ENCODE data around the gene CTSK.

Gene CTSK

GRCh38 chr1:150829751-150830150 is 21.7 kb upstream of the CTSK start:
- Histone ChIP-seq H3K36me3 (ENCODE audit: insufficient read depth, low read depth, low read length) (peaks cover 71% of the 10 kb centered on the region), H3K9me3 (ENCODE audit: insufficient read depth, low read depth, low read length) (no peaks in the 10 kb centered on the region), H3K9ac (ENCODE audit: low read depth, low read length) (no peak overlapping the region), H3K4me1 (ENCODE audit: insufficient read depth, low read length) (no peaks in the 10 kb centered on the region), H3K27ac (ENCODE audit: low read length) (no peak overlapping the region), H3K27me3 (ENCODE audit: insufficient read depth, low read length) (no peaks in the 10 kb centered on the region), H3K4me3 (ENCODE audit: low read length) (no peak overlapping the region)

- Histone ChIP-seq H3K36me3 (ENCODE audit: insufficient read depth, low read depth, low read length) (peaks cover 56% of the 10 kb centered on the region), H3K9ac (ENCODE audit: low read depth, low read length) (no peak overlapping the region), H3K4me1 (ENCODE audit: insufficient read depth, low read length) (no peaks in the 10 kb centered on the region), H3K4me3 (ENCODE audit: low read length) (no peak overlapping the region), H3K27ac (ENCODE audit: low read length) (no peak overlapping the region), H3K9me3 (ENCODE audit: insufficient read depth, low read depth, low read length) (no peaks in the 10 kb centered on the region), H3K27me3 (ENCODE audit: insufficient read depth, low read length) (no peaks in the 10 kb centered on the region)
Measured at GRCh38 chr1:150826299-150826698, 18.2 kb upstream of the CTSK start.

GRCh38 chr1:150820730-150821512 is 12.9 kb upstream of the CTSK start:
- Histone ChIP-seq H3K27ac (ENCODE audit: low read length) (no peak overlapping the region), H3K9ac (ENCODE audit: low read depth, low read length) (no peak overlapping the region), H3K9me3 (ENCODE audit: insufficient read depth, low read depth, low read length) (no peaks in the 10 kb centered on the region), H3K27me3 (ENCODE audit: insufficient read depth, low read length) (no peaks in the 10 kb centered on the region), H3K4me1 (ENCODE audit: insufficient read depth, low read length) (no peaks in the 10 kb centered on the region), H3K36me3 (ENCODE audit: insufficient read depth, low read depth, low read length) (peaks cover 47% of the 10 kb centered on the region), H3K4me3 (ENCODE audit: low read length) (no peak overlapping the region)

GRCh38 chr1:150815871-150816270 is 7.8 kb upstream of the CTSK start:
- Histone ChIP-seq H3K4me3 (ENCODE audit: low read length) (no peak overlapping the region), H3K27me3 (ENCODE audit: insufficient read depth, low read length) (no peaks in the 10 kb centered on the region), H3K4me1 (ENCODE audit: insufficient read depth, low read length) (no peaks in the 10 kb centered on the region), H3K9me3 (ENCODE audit: insufficient read depth, low read depth, low read length) (no peaks in the 10 kb centered on the region), H3K27ac (ENCODE audit: low read length) (no peak overlapping the region), H3K36me3 (ENCODE audit: insufficient read depth, low read depth, low read length) (peaks cover 67% of the 10 kb centered on the region), H3K9ac (ENCODE audit: low read depth, low read length) (no peak overlapping the region)

GRCh38 chr1:150813028-150813707 is 5.1 kb upstream of the CTSK start:
- peaks cover 1% of the 10 kb centered on the region; the same call in 1 of the 2 replicates for H3K4me1 ChIP-seq (ENCODE audit: insufficient read depth, low read length)
- H3K9me3 ChIP-seq (ENCODE audit: insufficient read depth, low read depth, low read length), result no peaks in the 10 kb centered on the region
- H3K27me3 ChIP-seq (ENCODE audit: insufficient read depth, low read length), result no peaks in the 10 kb centered on the region
- H3K4me3 ChIP-seq (ENCODE audit: low read length), result no peak overlapping the region
- peaks cover 65% of the 10 kb centered on the region for H3K36me3 ChIP-seq (ENCODE audit: insufficient read depth, low read depth, low read length)
- H3K27ac ChIP-seq (ENCODE audit: low read length), result no peak overlapping the region
- no peak overlapping the region for H3K9ac ChIP-seq (ENCODE audit: low read depth, low read length)

GRCh38 chr1:150810958-150811659 is 3.0 kb upstream of the CTSK start:
- no peaks in the 10 kb centered on the region; the same call in 1 of the 2 replicates for H3K27me3 ChIP-seq (ENCODE audit: insufficient read depth, low read length)
- H3K9me3 ChIP-seq (ENCODE audit: insufficient read depth, low read depth, low read length), result no peaks in the 10 kb centered on the region
- H3K4me3 ChIP-seq (ENCODE audit: low read length), result no peak overlapping the region
- H3K4me1 ChIP-seq (ENCODE audit: insufficient read depth, low read length), result peaks cover 14% of the 10 kb centered on the region; the same call in 1 of the 2 replicates
- peaks cover 46% of the 10 kb centered on the region for H3K36me3 ChIP-seq (ENCODE audit: insufficient read depth, low read depth, low read length)
- no peak overlapping the region for H3K9ac ChIP-seq (ENCODE audit: low read depth, low read length)
- H3K27ac ChIP-seq (ENCODE audit: low read length), result no peak overlapping the region

GRCh38 chr1:150809651-150810050 is 1.6 kb upstream of the CTSK start:
- no peaks in the 10 kb centered on the region; the same call in 1 of the 2 replicates for H3K27me3 ChIP-seq (ENCODE audit: insufficient read depth, low read length)

GRCh38 chr1:150808846-150809245 is 786 bp upstream of the CTSK start:
- Histone ChIP-seq H3K36me3 (ENCODE audit: insufficient read depth, low read depth, low read length) (peaks cover 32% of the 10 kb centered on the region), H3K27me3 (ENCODE audit: insufficient read depth, low read length) (no peaks in the 10 kb centered on the region; the same call in 1 of the 2 replicates), H3K27ac (ENCODE audit: low read length) (no peak overlapping the region), H3K4me1 (ENCODE audit: insufficient read depth, low read length) (peaks cover 17% of the 10 kb centered on the region; the same call in 1 of the 2 replicates), H3K4me3 (ENCODE audit: low read length) (no peak overlapping the region), H3K9me3 (ENCODE audit: insufficient read depth, low read depth, low read length) (no peaks in the 10 kb centered on the region), H3K9ac (ENCODE audit: low read depth, low read length) (no peak overlapping the region)

More at GRCh38 chr1:150809651-150810050, 1.6 kb upstream of the CTSK start:
- Histone ChIP-seq H3K9me3 (ENCODE audit: insufficient read depth, low read depth, low read length) (no peaks in the 10 kb centered on the region), H3K4me3 (ENCODE audit: low read length) (no peak overlapping the region), H3K27ac (ENCODE audit: low read length) (no peak overlapping the region), H3K9ac (ENCODE audit: low read depth, low read length) (no peak overlapping the region), H3K36me3 (ENCODE audit: insufficient read depth, low read depth, low read length) (peaks cover 40% of the 10 kb centered on the region), H3K4me1 (ENCODE audit: insufficient read depth, low read length) (peaks cover 17% of the 10 kb centered on the region; the same call in 1 of the 2 replicates)

GRCh38 chr1:150807249-150808023 is 624 bp downstream of the CTSK start:
- H3K4me1 ChIP-seq (ENCODE audit: insufficient read depth, low read length), result peaks cover 17% of the 10 kb centered on the region; the same call in 1 of the 2 replicates
- H3K27me3 ChIP-seq (ENCODE audit: insufficient read depth, low read length), result no peaks in the 10 kb centered on the region; the same call in 1 of the 2 replicates
- no peaks in the 10 kb centered on the region for H3K9me3 ChIP-seq (ENCODE audit: insufficient read depth, low read depth, low read length)
- no peak overlapping the region for H3K9ac ChIP-seq (ENCODE audit: low read depth, low read length)
- no peak overlapping the region; the same call in 1 of the 2 replicates for H3K4me3 ChIP-seq (ENCODE audit: low read length)
- no peak overlapping the region for H3K27ac ChIP-seq (ENCODE audit: low read length)
- H3K36me3 ChIP-seq (ENCODE audit: insufficient read depth, low read depth, low read length), result peaks cover 19% of the 10 kb centered on the region

- Histone ChIP-seq H3K27ac (ENCODE audit: low read length) (no peak overlapping the region), H3K27me3 (ENCODE audit: insufficient read depth, low read length) (no peaks in the 10 kb centered on the region; the same call in 1 of the 2 replicates), H3K9me3 (ENCODE audit: insufficient read depth, low read depth, low read length) (no peaks in the 10 kb centered on the region), H3K4me1 (ENCODE audit: insufficient read depth, low read length) (peaks cover 17% of the 10 kb centered on the region; the same call in 1 of the 2 replicates), H3K9ac (ENCODE audit: low read depth, low read length) (no peak overlapping the region), H3K4me3 (ENCODE audit: low read length) (no peak overlapping the region), H3K36me3 (ENCODE audit: insufficient read depth, low read depth, low read length) (peaks cover 4% of the 10 kb centered on the region; the same call in 1 of the 2 replicates)
Measured at GRCh38 chr1:150805899-150806298, 2.2 kb downstream of the CTSK start.

GRCh38 chr1:150804671-150805070 is 3.4 kb downstream of the CTSK start:
- H3K9me3 ChIP-seq (ENCODE audit: insufficient read depth, low read depth, low read length), result no peaks in the 10 kb centered on the region
- H3K4me1 ChIP-seq (ENCODE audit: insufficient read depth, low read length), result peaks cover 17% of the 10 kb centered on the region; the same call in 1 of the 2 replicates
- no peak overlapping the region for H3K27ac ChIP-seq (ENCODE audit: low read length)
- H3K4me3 ChIP-seq (ENCODE audit: low read length), result no peak overlapping the region
- H3K36me3 ChIP-seq (ENCODE audit: insufficient read depth, low read depth, low read length), result no peaks in the 10 kb centered on the region
- no peak overlapping the region for H3K9ac ChIP-seq (ENCODE audit: low read depth, low read length)
- H3K27me3 ChIP-seq (ENCODE audit: insufficient read depth, low read length), result no peaks in the 10 kb centered on the region; the same call in 1 of the 2 replicates
